AG20443 (cell line): ENCODE measurements around the gene ATP2B2.

ENCODE experiments used
- DNase-seq: peaks from one replicate; pipeline ENCODE4 v3.0.0; 2012; ENCODE audit warnings: low spot score, mixed read lengths

The ATP2B2 gene

DNA sequence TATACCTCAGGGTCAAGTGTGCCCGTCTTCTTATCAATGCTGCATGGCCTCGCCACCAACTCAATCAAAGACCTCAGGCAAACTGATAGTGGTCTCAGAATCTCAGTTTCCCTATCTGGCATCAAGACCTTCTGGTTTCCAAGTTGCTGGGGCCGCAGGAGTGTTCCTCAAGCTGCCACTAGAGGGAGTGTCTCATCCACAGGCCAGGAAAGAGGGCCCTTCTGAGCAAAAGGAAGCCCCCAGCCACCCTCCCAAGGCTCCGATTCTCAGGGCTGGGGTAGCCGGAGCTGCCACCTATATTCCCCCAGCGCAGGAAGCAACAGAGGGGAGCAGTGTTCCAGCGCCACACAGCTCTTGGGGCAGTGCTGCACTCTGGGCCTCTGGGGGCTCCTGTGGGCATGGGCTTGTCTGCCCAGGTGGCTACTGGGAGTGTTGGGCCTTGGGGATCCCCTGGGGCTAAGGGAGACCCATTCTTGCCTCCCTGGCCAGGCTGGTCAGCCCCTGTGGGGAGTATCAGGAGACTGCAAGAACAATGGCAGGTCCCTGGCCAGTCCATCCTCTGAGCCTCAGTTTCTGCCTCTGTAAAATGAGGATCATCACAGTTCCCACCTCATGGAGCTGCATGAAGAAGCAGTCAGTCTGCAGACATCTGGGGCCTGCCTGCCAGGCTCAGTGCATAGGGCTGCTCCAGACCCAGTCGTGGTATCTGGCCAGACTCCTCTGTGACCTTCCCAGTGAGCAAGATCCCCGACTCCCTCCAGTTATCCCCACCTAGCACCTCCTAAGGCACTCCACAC is 161.0 kb downstream of the ATP2B2 start:
- DNase-seq: peak; percentile 72

DNA sequence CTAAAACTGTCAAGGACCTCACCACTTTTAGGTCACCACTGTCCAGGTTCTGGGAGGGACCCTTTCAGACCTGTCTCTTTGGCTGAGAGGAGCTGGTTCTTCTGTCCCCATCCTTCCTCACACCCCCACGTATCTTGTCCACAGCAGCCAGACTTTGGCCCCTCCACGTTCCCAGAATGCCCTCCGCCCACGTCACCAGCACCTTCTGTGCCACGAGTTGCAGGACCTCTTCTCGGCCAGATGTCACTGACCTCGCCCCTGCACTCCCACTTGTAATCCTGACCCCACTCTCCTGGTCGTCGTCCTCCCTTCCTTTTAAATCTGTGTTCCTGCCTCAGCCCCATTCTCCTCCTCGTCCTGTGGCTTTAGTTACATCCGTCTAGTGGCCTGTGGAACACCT is 161.9 kb downstream of the ATP2B2 start:
- DNase-seq: no peak

DNA sequence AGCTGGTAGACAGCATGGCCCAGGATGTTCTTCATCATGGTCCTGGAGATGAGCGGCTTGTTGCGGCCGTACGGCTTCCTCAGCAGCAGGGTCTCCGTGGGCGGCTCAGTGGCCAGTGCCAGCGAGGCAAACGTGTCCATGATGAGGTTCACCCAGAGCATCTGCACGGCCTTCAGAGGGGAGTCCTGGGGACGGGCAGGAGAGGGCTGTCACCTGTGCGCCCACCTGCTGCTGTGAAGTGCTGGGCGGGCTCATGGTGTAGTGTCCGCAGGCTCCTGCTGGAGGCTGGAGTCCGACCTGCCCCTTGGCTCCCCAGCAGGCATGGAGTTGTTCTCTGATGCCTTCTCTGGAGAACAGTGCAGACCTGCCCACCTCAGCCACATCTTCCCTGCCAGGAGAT is 162.6 kb downstream of the ATP2B2 start:
- no peak for DNase-seq

DNA sequence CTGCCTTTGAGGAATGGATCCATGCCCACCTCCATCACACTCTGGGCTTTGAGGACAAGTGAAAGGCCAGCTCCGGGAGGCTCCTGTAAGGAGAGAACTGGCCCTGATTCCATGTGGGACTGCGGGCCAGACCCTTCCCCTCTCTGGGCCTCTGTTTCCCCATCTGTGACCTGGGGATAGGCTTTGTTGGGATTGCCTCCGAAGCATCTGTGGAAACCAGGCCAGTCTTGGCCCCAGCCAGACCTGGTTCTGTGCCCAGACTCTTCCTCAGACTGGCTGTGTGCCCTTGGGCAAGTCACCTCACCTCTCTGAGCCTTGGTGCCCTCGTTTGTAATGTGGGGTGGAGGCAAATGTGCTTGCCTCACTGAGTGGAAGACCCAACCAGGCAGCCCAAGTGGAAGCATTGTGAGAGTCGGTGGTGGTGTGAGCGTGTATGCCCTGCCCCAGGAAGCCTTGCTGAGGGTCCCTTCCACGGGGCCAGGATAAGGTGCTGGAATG is 163.4 kb downstream of the ATP2B2 start:
- DNase-seq: no peak

DNA sequence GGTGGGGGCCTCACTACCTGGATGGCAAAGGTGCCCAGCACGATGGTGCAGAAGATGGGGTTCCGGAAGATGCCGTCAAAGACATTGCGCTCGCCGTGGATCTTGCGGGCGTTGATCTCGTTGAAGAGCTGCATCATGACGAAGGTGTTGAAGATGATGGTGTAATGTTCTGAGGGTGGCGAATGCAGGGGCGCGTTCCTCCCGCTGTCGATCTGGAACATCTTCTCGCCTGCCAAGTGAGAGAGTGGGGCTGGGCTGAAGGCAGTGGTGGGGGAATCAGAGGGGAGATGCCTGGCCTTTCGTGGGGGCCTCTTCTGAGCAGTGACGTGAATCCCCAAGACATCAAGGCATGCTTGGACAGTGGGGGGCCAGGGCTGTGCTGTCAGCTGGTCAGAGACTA is 164.9 kb downstream of the ATP2B2 start:
- DNase-seq: no peak

DNA sequence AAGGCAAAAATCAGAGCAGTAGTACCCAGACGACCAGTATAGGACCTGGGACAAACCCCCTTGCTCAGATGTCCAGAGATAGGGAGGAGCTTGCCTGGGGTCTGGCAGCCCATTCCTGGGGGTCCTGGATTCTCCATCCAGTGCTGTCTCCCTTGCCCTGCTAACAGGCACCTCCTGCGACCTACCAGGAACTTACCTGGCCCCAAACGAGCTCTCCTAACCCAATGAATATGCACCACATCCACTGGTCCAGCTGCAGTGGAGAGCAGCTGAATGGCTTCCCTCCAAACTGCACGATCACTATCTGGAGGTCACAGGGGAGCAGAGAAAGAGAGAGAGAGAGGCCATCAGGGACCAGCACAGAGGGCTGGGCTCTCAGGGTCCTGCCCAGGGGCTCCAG is 165.3 kb downstream of the ATP2B2 start:
- no peak for DNase-seq

DNA sequence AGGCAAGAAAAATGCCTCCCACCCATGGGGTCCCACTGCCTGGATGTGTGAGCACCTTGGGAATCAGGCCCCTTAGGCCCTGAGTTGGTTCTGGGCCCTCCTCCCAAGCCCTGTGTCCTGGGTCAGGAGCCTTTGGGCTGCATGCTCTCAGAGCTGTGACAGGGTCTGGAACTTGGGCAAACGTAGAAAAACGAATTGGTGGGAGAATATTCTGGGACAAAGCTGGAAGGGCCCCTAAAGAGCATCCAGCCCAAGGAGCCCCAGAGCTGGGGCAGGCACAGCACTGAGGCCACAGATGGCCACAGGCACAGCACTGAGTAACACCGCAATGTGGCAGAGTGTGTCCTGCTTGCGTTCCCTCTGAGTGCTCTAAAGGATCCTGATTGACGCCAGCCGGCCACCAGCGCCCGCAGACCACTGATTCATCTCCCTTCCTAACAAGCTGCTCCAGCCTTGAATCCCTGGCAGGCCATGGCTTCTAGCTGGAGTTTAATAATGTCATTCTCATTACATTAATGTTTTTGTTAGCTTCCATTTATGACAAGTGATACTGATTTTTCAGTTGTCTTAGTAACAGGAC is 165.9 kb downstream of the ATP2B2 start:
- no peak for DNase-seq

DNA sequence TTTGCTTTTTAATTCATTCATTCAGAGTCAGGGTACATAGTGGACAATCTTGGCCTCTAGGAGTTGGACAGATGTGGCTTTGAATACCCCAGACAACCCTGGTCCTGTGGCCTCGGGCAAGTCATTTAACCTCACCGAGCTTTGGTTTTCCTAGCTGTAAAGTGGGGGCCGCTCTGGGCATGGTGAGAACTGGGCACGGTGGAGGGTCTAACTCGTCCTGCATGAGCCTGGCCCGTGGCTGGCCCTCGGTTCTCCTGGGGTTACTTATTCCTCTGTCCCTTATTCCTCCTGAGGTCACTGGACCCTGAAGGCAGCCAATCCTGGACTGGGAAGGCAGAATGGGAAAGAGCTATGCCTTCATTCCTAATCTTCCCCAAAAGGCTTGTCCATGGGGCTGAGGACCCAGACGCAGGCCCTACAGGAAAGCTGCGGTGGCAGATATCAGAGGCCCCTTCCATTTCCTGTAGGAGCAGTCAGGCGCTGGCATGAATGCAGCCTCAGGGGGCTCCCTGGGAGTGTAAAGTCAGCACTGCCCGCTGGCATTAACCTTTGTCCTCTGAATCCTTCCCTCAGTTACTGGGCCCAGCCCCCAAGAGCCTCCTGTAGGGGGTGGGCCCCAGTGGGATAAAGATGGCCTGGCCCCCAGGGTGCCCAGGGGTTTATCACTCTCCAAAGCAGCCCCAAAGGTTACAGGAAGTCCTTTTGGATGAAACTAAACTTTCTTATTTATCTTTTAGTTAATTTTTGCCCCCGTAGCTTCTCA is 166.6 kb downstream of the ATP2B2 start:
- DNase-seq: no peak

DNA sequence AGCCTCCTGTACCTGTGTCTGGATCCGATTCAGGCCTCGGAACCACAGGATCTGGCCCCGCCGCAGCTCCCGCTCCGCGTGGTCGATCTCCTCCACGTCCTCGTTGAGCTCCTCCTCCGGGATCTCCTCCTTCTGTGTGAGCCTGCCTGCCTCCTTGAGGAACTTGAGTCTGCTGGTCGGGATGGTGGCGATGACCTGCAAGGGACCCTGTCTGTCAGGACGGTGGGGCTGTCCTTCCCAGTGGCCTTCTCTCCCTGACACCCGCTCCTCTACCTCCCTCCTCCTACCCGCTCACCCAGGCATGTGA is 167.3 kb downstream of the ATP2B2 start:
- no peak for DNase-seq

DNA sequence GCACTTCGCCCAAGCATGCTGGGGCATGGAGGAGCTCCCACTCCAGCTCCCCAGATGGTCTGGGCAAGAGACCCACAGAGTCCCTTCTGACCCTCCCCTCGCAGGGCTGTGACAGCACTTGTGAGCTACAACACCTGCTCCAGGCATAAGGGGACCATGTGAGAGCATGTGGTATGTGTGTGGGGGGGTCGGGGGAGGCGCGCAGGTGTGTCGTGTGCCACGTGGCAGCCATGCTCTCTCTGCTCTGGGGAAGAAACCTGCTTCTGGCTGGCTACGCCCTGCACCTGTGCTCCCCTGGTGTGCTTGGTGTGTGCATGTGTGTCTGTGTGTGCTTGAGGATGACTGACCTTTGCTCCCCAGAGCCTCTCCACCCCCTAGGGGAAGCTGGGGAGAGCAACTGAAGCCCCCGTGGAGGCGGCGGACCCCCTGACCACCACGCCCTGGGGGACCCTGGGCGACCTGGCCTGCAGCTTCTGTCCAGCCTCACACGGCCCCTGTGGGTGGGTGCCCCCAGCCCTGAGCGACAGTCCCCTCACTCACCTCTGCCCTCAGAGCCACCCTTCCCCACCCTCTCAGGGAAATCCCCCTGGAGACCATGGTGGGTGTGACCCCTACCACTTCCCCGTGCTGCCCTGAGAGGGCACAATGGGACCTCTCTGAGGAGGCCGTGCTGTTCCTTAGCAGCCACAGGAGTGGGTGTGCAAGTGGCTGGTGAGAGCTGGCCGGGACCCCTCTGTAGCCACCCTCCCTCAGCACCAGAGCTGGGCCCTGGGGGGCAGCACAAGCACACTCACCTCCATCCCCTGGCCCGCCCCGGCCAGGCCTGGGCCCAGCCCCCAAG is 167.8 kb downstream of the ATP2B2 start:
- DNase-seq: no peak

DNA sequence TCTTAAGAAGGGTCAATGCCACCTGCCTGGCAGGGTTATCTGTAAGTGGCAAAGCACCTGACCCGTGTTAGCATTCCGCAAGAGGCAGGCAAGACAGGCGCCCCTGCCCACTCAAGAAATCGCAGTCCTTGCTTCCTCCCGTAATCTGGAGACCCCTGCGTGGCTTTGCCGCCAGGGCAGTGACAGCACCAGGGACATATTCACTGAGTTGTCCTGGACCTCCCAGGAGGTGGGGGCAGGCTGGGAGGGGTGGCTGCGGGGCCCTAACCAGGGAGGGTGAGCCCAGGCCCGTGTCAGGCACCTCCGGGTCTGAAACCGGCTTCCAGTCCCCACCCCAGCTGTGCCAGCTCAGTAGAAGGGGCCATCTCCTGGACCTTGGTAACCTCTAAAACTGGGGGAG is 168.6 kb downstream of the ATP2B2 start:
- no peak for DNase-seq

DNA sequence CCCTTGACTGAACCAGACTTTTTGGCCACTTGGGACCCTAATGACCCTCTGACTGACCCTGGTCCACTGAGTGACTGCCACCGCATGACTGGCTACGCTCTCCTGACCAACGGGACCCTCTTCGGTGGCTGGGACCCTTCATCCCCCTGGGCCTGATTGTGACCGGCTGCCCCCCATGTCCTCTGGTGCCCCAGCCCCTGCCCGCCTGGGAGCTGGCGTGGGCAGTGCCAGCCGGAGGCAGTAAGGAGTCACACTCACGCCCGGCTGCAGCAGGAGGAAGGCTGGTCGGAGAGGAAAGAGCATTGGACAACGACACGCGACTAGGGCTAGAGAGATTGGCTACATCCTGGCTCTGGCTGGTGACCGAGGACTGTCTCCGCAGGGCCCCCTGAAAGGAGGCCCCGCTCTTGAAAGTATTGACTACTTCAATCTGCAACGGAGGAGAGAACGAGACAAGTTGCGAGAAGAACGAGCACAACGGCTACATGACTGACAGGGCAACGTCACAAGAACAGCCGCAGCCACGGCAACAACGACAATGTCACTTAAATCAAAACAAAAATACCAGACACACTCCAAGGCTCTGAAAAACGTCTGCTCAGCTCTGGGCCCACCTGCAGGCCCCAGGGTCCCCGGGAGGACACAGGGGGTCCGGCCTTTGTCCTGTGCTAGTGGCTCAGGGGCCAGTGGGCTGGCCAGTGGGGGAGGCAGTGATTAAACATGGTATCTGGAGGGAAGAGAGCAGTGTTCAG is 169.3 kb downstream of the ATP2B2 start:
- DNase-seq: no peak

DNA sequence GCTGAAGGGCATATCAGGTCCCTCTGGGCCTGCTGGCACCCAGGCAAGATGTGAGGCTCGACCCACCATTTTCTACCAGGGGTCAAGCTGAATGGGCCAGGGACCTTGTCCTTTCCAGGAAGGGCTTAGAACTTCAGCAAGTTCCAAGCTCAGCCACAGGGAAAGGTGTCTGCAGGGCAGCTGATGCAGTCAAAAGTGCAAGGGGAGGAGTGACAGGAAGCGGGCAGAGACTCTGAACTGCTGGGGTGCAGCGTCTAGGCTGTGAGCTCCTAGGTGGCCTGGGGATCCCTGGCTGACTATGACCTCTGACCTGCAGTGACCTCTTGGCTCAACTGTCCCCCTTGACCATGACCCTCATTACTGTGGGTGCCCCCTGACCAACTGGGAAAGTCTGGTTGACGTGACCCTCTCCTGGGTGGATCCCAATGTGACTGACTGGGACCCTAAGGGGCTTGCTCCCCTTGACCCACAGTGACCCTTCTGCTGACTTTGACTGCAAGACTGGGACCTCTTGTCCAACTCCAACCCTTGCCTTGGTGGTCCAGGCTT is 170.1 kb downstream of the ATP2B2 start:
- no peak for DNase-seq

DNA sequence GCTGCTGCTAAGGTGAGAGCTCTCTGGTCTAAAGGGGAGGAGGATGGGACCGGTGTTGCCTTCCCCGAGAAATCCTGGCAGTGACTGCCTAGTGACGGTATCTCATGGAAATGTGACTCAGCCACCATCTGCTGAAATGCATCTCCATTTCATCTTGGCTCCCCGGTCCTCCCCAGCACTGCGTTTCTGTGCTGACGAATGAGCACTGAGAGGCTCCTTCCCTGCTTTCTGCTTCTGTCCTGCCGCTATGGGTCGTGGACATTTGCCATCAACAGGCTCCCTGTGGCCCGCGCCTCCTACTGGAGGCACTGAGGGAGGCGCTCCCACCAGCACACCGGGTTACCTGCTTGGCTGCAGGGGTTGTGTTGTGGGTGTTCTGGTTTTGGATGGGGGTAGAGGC is 170.9 kb downstream of the ATP2B2 start:
- DNase-seq: peak; percentile 87

DNA sequence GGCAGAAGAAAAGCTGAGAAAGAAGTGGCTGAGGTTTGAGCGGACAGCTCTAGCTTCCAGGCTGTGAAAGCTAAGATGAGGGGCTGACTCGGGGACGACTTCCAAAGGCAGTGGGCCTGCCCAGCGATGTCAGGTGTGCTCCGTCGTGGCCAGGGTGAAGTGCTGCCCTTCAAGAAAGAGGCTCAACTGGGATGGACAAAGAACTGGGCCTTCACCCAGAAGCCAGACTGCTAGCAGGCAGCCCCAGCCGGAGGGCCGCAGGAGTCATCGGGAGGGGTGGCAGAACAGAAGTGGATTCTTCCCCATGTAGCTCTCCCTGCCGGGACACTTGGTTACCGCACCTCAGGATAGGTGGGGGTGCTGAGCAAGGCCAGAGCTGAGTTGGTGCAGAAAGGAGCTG is 171.3 kb downstream of the ATP2B2 start:
- no peak for DNase-seq

DNA sequence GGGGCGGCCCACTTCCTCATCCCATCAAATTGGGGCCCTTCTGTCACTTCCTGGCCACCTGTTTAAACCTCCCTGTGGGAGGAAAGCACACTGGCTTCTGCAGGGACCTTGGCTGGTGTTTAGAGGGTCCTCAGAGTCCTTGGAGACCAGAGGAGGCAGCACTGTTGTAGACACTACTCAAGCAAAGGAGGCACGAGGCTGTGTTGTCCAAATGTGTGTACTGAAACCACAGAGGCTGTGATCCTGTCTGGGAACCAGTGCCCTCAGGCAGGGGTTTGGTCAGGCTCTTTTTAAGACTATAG is 172.1 kb downstream of the ATP2B2 start:
- DNase-seq: no peak

DNA sequence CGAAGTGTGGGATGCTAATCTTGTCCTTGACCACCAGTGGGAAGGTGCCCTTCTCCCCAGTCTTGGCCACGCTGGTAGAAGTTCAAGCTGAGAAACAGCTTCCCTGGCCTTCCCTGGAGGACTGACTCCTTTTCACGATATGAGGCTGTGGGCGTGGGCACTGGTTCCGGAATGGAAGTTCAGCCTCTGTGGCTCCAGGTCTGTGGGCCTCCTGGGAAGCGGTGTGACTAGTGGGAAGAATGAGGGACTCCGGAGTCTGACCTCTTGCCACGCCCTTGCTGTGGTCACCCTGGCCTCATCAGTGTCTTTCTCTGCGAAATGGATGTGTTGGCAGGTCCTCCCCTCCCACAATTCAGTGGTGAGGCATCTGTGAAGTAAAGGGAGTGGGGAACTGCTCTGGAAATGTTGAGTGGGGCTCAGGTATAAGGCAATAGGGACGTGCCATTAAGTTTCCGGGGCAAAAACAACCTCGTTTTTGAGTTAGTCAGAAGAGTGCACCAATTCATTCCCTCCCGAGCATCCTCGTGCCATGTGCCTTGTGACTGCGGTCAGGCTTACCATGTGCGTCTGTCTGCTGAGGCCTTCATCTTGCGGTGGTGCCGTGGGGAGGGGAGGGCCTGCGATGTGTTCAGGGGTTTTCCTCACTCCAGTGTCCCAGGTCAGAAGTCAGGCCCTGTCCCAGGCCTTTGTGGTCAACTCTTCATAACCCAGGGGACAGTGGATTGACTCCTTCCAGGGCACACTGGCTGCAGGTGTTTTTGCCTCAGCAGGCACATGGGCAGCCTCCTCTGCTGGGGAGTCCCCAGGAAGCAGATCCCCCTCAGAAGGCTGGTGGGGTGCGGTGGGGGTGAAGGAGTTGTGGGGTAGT is 172.7 kb downstream of the ATP2B2 start:
- DNase-seq: no peak

DNA sequence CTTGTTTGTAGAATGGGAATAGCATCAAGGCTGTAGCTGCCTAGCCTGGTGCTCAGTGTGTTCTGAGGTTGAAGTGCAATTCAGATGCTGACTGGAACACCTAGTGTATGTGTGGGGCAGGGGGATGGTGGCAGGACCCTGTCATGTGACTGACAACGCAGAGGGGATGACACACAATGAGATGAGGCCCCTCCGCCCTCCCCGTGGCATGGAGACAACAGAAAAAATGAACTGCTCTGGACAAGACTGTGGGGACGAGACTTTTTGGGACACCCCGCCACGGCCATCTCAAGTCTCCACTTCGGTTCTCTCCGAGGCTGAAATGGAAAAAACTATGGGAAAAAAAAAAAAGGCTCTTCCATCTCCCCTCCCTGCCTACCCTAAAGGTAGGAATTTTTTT is 174.1 kb downstream of the ATP2B2 start:
- no peak for DNase-seq

DNA sequence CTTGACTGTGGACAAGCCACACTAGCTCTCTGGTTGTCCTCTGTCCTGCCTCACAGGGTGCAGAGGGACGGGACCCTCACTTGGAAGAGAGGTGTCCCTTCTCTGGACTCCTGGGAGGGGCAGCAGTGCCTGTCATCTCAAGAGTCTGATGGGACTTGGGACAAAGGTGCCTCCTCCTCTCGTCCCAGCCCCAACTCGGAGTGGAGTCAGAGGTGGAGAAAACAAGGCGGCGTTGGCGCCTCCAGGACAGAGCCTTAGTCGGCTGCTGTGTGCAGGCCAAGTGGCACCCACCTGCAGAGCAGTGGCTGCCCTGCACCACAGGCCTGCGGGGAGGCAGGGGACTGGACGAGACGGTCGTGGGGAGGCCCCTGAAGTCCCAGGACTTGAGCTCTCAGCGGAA is 175.1 kb downstream of the ATP2B2 start:
- no peak for DNase-seq

DNA sequence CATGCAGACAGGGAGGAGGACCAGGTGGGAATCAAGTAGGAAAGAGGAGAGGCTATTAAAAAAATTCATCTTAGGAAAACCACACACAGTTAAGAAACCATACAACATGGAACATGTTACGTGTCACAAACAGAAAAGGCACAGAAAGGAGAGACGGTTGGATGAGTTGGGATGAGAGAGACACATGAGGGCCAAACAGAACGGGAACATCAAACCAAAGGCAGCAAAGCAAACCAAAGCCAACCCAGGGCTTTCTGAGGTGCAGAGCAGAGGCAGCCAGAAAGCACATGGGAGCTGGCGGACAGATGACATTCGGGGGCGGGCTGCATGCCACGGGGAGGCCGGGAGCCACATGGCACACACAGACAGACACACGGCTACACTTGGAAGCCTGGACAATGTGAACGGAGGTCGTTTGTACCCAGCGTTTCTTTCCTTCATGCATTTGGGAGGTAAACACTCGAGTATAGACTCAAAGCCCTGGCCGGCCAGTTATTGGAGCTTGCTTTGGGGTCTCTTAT is 175.8 kb downstream of the ATP2B2 start:
- DNase-seq: no peak
